ENCODE data around the gene TMEM88. TPM values are rescaled to one million over a fixed set of nuclear protein-coding genes. Genes with fewer than 3 reads are reported as not detected.
"Not testable (repeated sequence)": the region's sequence is repeated elsewhere in the genome, so short reads cannot be mapped to it uniquely, and the experiment has no call there.

Gene TMEM88
- total RNA-seq, 5 donors from 2014 or later (not counting 1 experiment from before 2014, with no cell fraction given): 5.8 to 27.1 (median 8.4) TPM

DNA sequence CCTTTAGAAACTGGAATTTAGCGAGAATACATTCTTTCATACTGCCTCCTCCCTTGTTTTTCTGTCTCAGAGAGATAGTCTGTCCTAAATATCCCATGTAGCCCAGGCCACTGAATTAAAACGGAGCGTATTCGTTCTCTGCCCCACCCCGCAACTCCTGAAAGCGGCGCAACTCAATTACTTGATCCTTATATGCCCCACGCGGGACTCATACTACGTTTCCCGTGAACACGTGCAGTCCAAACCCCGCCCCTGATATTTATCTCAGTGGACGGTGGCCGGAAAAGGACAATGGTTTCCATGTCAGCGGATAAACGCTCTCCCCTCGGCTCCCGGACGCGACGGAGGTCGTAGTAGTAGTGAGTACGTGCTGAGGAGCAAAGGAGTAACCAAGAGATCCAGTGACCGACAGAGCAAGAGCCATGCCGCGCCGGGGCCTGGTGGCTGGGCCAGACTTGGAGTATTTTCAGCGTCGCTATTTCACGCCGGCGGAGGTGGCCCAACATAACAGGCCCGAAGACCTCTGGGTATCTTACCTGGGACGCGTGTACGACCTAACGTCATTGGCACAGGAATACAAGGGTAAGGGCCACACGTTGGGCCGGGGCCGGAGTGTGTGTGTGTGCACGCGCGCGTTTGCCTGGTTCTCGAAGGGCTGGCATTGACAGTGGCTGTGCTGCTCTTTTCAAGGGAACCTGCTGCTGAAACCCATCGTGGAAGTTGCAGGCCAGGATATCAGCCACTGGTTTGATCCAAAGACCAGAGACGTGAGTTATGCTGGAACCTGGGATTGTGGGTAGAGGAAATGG is 3.1 kb downstream of the TMEM88 start, which contains the start of gene CYB5D1:
Gene CYB5D1 (plus strand): TSS at position 291 of the 809 bp plus-strand sequence. CDS start 132 bp downstream, at position 423.
- Mint-ChIP-seq H3K27ac (no peak within 1 kb of the TSS), H3K4me1 (peaks cover 4 to 5% (median 5%) of the 10 kb centered on the region in 3 donors), H3K9me3 (no peaks in the 10 kb centered on the region), H3K4me3 (no peak within 1 kb of the TSS), H3K27me3 (no peaks in the 10 kb centered on the region), H3K36me3 (peaks cover 7% of the 10 kb centered on the region)
- Histone ChIP-seq H3K4me1 (ENCODE audit: control insufficient read depth in 1 of 2, extremely low read depth in 1 of 2, insufficient read depth in 2 of 2, low read length in 2 of 2) (peaks cover 12 to 36% of the 10 kb centered on the region in 2 experiments), H3K27ac (ENCODE audit: low read length) (peak within 1 kb of the TSS; percentile 89), H3K4me3 (ENCODE audit: control insufficient read depth in 1 of 2, extremely low read depth in 1 of 2, low read length in 1 of 2) (peak within 1 kb of the TSS; percentile 72 to 83), H3K27me3 (replicated peaks in 1 of 2; ENCODE audit: control insufficient read depth in 2 of 2, extremely low read depth in 1 of 2, insufficient read depth in 2 of 2, low read length in 1 of 2) (no peaks in the 10 kb centered on the region), H3K36me3 (ENCODE audit: control insufficient read depth in 2 of 2, extremely low read depth in 1 of 2, insufficient read depth in 1 of 2, low read length in 1 of 2) (peaks cover 0 to 15% of the 10 kb centered on the region in 2 donors), H3K9me3 (no peaks in the 10 kb centered on the region)
- 10% methylated on average over 43 of the region's 48 CpGs for WGBS (ENCODE audit: insufficient coverage)
- ChIA-PET POLR2A (interaction anchor here in 1 of 2 donors (0.5 to 1.9 kb wide), 5 partner anchors 12 to 118 kb away, joined by 3 to 11 read pairs (median 4); no protein-coding TSS in a partner anchor), CTCF (interaction anchor here (0.5 to 1.5 kb wide), 16 partner anchors 10 to 503 kb away, joined by 3 to 9 read pairs (median 4); partner anchors contain the start of genes KDM6B (in 1 of the 2), RNF227 (in 1 of the 2), TP53 (in 1 of the 2) and WRAP53 (in 1 of the 2))
- DNase-seq (peak; percentile 79 to 93 (median 87)), ATAC-seq (replicated peaks in 1 of 4) (peak; percentile 58 to 61 (median 60))

DNA sequence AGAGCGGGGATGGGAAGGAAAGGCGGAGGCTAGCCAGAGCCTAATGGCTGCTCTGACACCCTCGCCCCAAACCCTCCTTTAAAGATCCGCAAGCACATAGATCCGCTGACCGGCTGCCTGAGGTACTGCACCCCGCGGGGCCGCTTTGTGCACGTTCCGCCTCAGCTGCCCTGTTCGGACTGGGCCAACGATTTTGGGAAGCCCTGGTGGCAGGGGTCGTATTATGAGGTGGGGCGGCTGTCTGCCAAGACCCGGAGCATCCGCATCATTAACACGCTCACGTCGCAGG is 3.6 kb downstream of the TMEM88 start:
- ChIA-PET POLR2A (no interaction called here), CTCF (no interaction called here)
- Mint-ChIP-seq H3K9me3 (no peaks in the 10 kb centered on the region), H3K4me3 (no peak overlapping the region), H3K27me3 (no peaks in the 10 kb centered on the region), H3K36me3 (peaks cover 7% of the 10 kb centered on the region), H3K27ac (no peak overlapping the region), H3K4me1 (peaks cover 4 to 7% (median 5%) of the 10 kb centered on the region in 3 donors)
- Histone ChIP-seq H3K27ac (ENCODE audit: low read length) (peak overlapping the region; percentile 89), H3K27me3 (replicated peaks in 1 of 2; ENCODE audit: control insufficient read depth in 2 of 2, extremely low read depth in 1 of 2, insufficient read depth in 2 of 2, low read length in 1 of 2) (no peaks in the 10 kb centered on the region), H3K36me3 (ENCODE audit: control insufficient read depth in 2 of 2, extremely low read depth in 1 of 2, insufficient read depth in 1 of 2, low read length in 1 of 2) (peaks cover 0 to 12% of the 10 kb centered on the region in 2 donors), H3K9me3 (no peaks in the 10 kb centered on the region), H3K4me3 (ENCODE audit: control insufficient read depth in 1 of 2, extremely low read depth in 1 of 2, low read length in 1 of 2) (peak overlapping the region; percentile 72 to 83), H3K4me1 (ENCODE audit: control insufficient read depth in 1 of 2, extremely low read depth in 1 of 2, insufficient read depth in 2 of 2, low read length in 2 of 2) (peaks cover 12 to 36% of the 10 kb centered on the region in 2 experiments)
- ATAC-seq (replicated peaks in 1 of 4): no peak
- DNase-seq: peak in 3 of 35 experiments; percentile 12 to 53 (median 37)
- WGBS (ENCODE audit: insufficient coverage): 82% methylated on average over 14 of the region's 20 CpGs

DNA sequence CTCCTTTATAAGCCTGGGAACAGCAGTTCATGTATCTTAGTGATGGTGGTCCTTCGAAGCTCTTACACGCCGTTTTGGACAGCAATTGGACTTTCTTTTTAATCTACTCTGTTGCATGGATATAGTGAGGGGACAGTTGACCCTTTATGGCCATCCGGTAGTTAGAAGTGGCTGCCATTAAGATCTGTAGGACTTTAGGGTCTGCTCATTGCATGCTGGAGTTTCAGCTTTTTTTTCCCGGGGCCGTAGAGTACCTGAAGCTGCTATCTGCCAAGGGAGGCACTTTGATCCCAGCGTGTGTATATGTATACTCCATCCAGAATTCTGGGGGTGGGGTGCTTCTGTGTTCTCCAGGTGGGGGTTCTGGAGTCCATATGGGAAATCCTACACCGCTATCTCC is 4.2 kb downstream of the TMEM88 start:
- POLR2A ChIA-PET: no interaction called here
- peaks cover 12 to 36% of the 10 kb centered on the region in 2 experiments for H3K4me1 ChIP-seq (ENCODE audit: control insufficient read depth in 1 of 2, extremely low read depth in 1 of 2, insufficient read depth in 2 of 2, low read length in 2 of 2)
- ATAC-seq (replicated peaks in 1 of 4) (no peak), DNase-seq (no peak)
- H3K27ac Mint-ChIP-seq: peak overlapping the region in 1 of 2 donors; percentile 58
- H3K4me3 Mint-ChIP-seq: no peak overlapping the region
- H3K9me3 ChIP-seq: no peaks in the 10 kb centered on the region
- H3K9me3 Mint-ChIP-seq: no peaks in the 10 kb centered on the region
- WGBS (ENCODE audit: insufficient coverage): 100% methylated on average over 3 of the region's 8 CpGs
- peaks cover 4% of the 10 kb centered on the region for H3K36me3 Mint-ChIP-seq
- no peaks in the 10 kb centered on the region for H3K27me3 Mint-ChIP-seq
- CTCF ChIA-PET: no interaction called here
- peaks cover 0 to 8% of the 10 kb centered on the region in 2 donors for H3K36me3 ChIP-seq (ENCODE audit: control insufficient read depth in 2 of 2, extremely low read depth in 1 of 2, insufficient read depth in 1 of 2, low read length in 1 of 2)
- no peak overlapping the region for H3K27ac ChIP-seq (ENCODE audit: low read length)
- no peak overlapping the region for H3K4me3 ChIP-seq (ENCODE audit: control insufficient read depth in 1 of 2, extremely low read depth in 1 of 2, low read length in 1 of 2)
- H3K27me3 ChIP-seq (replicated peaks in 1 of 2; ENCODE audit: control insufficient read depth in 2 of 2, extremely low read depth in 1 of 2, insufficient read depth in 2 of 2, low read length in 1 of 2): no peaks in the 10 kb centered on the region
- H3K4me1 Mint-ChIP-seq: peaks cover 4 to 7% (median 5%) of the 10 kb centered on the region in 3 donors

- no peak for ATAC-seq (replicated peaks in 1 of 4)
- ChIA-PET CTCF (interaction anchor here (0.6 to 1.7 kb wide), 11 partner anchors 18 to 194 kb away, joined by 3 to 9 read pairs (median 4); no protein-coding TSS in a partner anchor), POLR2A (interaction anchor here in 1 of 2 donors (0.7 kb wide), 1 partner anchor 29 kb away, joined by 8 read pairs; the partner anchor contains the start of gene KDM6B)
- Mint-ChIP-seq H3K27me3 (no peaks in the 10 kb centered on the region), H3K4me3 (no peak overlapping the region), H3K36me3 (peaks cover 4% of the 10 kb centered on the region), H3K9me3 (no peaks in the 10 kb centered on the region), H3K4me1 (peaks cover 15 to 23% (median 19%) of the 10 kb centered on the region in 3 donors), H3K27ac (no peak overlapping the region)
- no CpG with 5 or more reads among the region's 3 CpGs for WGBS (ENCODE audit: insufficient coverage)
- peak in 6 of 35 experiments; percentile 39 to 71 (median 48) for DNase-seq
- Histone ChIP-seq H3K4me3 (ENCODE audit: control insufficient read depth in 1 of 2, extremely low read depth in 1 of 2, low read length in 1 of 2) (no peak overlapping the region), H3K27ac (ENCODE audit: low read length) (no peak overlapping the region), H3K4me1 (ENCODE audit: control insufficient read depth in 1 of 2, extremely low read depth in 1 of 2, insufficient read depth in 2 of 2, low read length in 2 of 2) (peaks cover 10 to 23% of the 10 kb centered on the region in 2 experiments), H3K36me3 (ENCODE audit: control insufficient read depth in 2 of 2, extremely low read depth in 1 of 2, insufficient read depth in 1 of 2, low read length in 1 of 2) (peaks cover 2 to 11% of the 10 kb centered on the region in 2 donors), H3K9me3 (no peaks in the 10 kb centered on the region), H3K27me3 (replicated peaks in 1 of 2; ENCODE audit: control insufficient read depth in 2 of 2, extremely low read depth in 1 of 2, insufficient read depth in 2 of 2, low read length in 1 of 2) (no peaks in the 10 kb centered on the region)
These were observed 8.0 kb downstream of the TMEM88 start for GRCh38 chr17:7862692-7863437.

DNA sequence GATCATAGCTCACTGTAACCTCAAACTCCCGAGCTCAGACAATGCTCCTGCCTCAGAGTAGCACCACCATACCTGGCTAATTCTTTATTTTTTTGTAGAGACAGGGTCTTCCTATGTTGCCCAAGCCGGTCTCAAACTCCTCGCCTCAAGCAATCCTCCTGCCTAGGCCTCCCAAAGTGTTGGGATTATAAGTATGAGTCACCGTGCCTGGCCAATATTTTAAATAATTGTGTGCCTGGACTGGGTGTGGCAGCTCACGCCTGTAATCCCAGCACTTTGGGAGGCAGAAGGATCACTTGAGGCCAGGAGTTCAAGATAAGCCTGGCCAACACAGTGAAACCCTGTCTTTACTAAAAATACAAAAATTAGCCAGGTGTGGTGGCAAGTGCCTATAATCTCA is 9.5 kb downstream of the TMEM88 start:
- H3K27me3 Mint-ChIP-seq; H3K36me3 Mint-ChIP-seq; H3K36me3 ChIP-seq (ENCODE audit: control insufficient read depth in 2 of 2, extremely low read depth in 1 of 2, insufficient read depth in 1 of 2, low read length in 1 of 2); H3K4me3 Mint-ChIP-seq; H3K27ac ChIP-seq (ENCODE audit: low read length); ATAC-seq (replicated peaks in 1 of 4); H3K27me3 ChIP-seq (replicated peaks in 1 of 2; ENCODE audit: control insufficient read depth in 2 of 2, extremely low read depth in 1 of 2, insufficient read depth in 2 of 2, low read length in 1 of 2); POLR2A ChIA-PET; H3K4me3 ChIP-seq (ENCODE audit: control insufficient read depth in 1 of 2, extremely low read depth in 1 of 2, low read length in 1 of 2); DNase-seq; H3K9me3 ChIP-seq; H3K27ac Mint-ChIP-seq; H3K9me3 Mint-ChIP-seq: not testable (repeated sequence)
- H3K4me1 ChIP-seq (ENCODE audit: control insufficient read depth in 1 of 2, extremely low read depth in 1 of 2, insufficient read depth in 2 of 2, low read length in 2 of 2): peaks cover 14 to 21% of the 10 kb centered on the region in 2 experiments
- peaks cover 28 to 35% (median 31%) of the 10 kb centered on the region in 3 donors for H3K4me1 Mint-ChIP-seq
- CTCF ChIA-PET: interaction anchor here (0.6 to 1.4 kb wide), 3 partner anchors 31 to 177 kb away, joined by 3 to 11 read pairs (median 4); no protein-coding TSS in a partner anchor
- WGBS (ENCODE audit: insufficient coverage): no CpG with 5 or more reads among the region's 5 CpGs

Data from T-cell (primary cell).